SU-DHL-6 (cell line): ENCODE results near the gene IVNS1ABP.

ENCODE experiments used
- EZH2phosphoT487 ChIP-seq: fragments of 200-600 bp; sonication (generic), shearing (Covaris generic); conservative IDR thresholded peaks from 2 replicates; pipeline ENCODE4 v1.6.1; 2018; ENCODE audit warnings: mild to moderate bottlenecking, antibody characterized with exemption, low read length, moderate library complexity, mixed read lengths
- TF ChIP-seq, protein P1 (sequence below): fragments of 200-600 bp; sonication (generic); IDR thresholded peaks from one replicate; pipeline ENCODE4 v1.5.1; 2017; ENCODE audit warnings: antibody characterized with exemption, mild to moderate bottlenecking, low read length, moderate library complexity; ENCODE audit not compliant: insufficient read depth, poor library complexity, severe bottlenecking

DNA sequence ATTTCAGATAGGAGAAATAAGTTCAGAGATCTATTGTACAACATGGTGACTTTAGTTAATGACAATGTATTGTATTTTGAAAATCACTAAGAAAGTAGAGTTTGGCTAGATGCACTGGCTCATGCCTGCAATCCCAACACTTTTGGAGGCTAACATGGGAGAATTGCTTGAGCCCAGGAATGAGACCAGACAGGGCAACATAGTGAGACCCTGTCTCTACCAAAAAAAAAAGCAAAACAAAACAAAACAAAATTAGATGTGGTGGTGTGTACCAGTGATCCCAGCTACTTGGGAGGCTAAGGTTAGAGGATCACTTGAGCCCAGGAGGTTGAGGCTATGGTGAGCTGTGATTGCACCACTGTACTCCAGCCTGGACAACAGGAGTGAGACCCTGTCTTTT, 27.2 kb downstream of the IVNS1ABP start:
- TF ChIP-seq, protein P1, sequence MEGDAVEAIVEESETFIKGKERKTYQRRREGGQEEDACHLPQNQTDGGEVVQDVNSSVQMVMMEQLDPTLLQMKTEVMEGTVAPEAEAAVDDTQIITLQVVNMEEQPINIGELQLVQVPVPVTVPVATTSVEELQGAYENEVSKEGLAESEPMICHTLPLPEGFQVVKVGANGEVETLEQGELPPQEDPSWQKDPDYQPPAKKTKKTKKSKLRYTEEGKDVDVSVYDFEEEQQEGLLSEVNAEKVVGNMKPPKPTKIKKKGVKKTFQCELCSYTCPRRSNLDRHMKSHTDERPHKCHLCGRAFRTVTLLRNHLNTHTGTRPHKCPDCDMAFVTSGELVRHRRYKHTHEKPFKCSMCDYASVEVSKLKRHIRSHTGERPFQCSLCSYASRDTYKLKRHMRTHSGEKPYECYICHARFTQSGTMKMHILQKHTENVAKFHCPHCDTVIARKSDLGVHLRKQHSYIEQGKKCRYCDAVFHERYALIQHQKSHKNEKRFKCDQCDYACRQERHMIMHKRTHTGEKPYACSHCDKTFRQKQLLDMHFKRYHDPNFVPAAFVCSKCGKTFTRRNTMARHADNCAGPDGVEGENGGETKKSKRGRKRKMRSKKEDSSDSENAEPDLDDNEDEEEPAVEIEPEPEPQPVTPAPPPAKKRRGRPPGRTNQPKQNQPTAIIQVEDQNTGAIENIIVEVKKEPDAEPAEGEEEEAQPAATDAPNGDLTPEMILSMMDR = no peak
- TF ChIP-seq EZH2phosphoT487 = no peak
